ENCODE measurements around the gene VEGFB. TPM values are rescaled to one million over a fixed set of nuclear protein-coding genes. Genes with fewer than 3 reads are reported as not detected.
A peak's percentile ranks its signal among the peaks of the same experiment; 100 is the strongest.

VEGFB gene
- total RNA-seq, 4 donors from 2014 or later = 56.1 to 75.0 (median 65.5) TPM

GRCh38 chr11:64207256-64208085 lies 26.9 kb upstream of the VEGFB start:
- WGBS = 44% methylated on average over 27 of the region's 30 CpGs

DNA sequence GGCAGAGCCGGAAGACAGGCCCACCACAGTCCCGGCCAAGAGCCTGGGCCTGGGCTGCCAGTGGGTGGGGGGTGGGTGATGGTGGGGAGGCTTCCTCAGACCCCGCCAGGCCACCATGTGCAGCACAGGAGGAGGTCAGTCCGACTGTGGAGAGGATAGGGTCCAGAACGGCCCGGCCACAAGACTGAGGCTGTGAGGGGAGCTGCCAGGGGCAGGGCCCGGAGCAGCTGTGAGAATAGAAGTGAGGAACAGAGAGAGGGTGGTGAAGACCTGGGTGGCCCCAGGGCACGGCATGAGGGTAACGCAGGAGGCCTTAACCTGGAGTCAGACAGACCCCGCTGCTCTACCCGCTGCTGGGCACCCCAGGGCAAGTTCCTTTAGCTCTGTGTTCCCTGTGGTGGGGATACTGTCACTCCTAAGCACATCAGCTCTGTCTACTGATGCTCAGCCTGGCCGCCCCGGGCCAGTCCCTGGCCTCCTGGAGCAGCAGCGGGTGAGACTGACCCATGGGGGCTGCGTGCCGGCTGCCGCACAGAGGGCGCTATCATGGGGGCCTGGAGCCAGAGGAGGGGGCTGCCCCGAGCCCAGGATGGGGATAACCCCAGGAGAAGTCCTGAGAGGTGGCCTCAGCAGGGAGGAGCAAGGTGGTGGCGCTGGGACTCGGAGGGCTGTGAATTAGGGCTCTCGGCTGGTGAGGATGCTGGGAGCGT lies 26.1 kb upstream of the VEGFB start:
- Histone ChIP-seq H3K27ac (peak overlapping the region; percentile 81), H3K36me3 (peaks cover 24% of the 10 kb centered on the region), H3K4me3 (peak overlapping the region; percentile 45), H3K4me1 (peaks cover 36% of the 10 kb centered on the region), H3K27me3 (no peaks in the 10 kb centered on the region), H3K9me3 (no peaks in the 10 kb centered on the region)
- no peak for TF ChIP-seq POLR2AphosphoS5 (IDR thresholded peaks at IDR 0.05)
- no peak for TF ChIP-seq EP300 (IDR thresholded peaks at IDR 0.05)
- TF ChIP-seq POLR2A (IDR thresholded peaks at IDR 0.05) = no peak
- TF ChIP-seq CTCF (IDR thresholded peaks at IDR 0.05) = no peak
- WGBS = 78% methylated on average over 21 of the region's 23 CpGs
- DNase-seq (ENCODE audit: low spot score in 2 of 2) = no peak

More at GRCh38 chr11:64207256-64208085, 26.9 kb upstream of the VEGFB start:
- TF ChIP-seq POLR2A (IDR thresholded peaks at IDR 0.05) (peak in 1 of 2 donors; percentile 22), EP300 (IDR thresholded peaks at IDR 0.05) (no peak), CTCF (IDR thresholded peaks at IDR 0.05) (no peak), POLR2AphosphoS5 (IDR thresholded peaks at IDR 0.05) (no peak)
- Histone ChIP-seq H3K9me3 (no peaks in the 10 kb centered on the region), H3K27ac (peak overlapping the region; percentile 81), H3K4me1 (peaks cover 36% of the 10 kb centered on the region), H3K27me3 (no peaks in the 10 kb centered on the region), H3K4me3 (peak overlapping the region; percentile 45), H3K36me3 (peaks cover 32% of the 10 kb centered on the region)
- peak in 1 of 2 donors; percentile 81 for DNase-seq (ENCODE audit: low spot score in 2 of 2)

DNA sequence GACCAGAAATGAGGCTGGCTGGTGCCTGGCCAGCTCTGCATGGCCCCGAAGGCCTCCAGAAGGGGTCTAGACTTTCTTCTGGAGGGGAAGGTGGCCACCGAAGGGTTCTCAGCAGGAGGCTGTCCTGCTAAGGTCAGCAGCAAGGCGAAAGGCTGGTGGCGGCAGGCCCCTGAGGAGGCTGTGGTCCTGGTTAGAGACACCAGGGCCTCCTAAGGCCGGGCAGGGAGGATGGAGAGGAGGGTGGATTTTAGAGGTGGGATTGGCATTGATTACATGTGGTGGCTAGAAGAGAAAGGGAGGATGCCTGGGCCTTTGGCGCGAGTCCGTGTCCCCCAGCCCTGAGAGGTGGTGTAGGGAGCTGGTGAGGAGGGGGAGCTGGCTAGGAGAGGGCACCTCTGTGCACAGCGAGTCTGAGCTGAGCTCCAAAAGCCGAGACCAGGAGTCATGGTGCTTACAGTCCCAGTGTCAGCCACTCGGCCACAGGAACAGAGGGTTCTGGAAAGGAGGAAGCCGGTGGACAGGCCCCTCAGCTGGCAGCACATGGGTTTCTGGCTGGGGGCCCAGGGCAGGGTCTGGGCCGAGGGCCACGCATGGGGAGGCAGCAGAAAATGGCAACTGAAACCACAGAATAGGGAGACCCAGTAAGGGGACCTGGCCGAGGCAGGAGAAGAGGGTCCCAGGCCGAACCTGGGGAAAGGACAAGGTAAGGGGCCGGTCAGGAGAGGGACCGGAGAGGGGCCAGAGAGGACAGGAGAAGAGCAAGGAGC lies 25.4 kb upstream of the VEGFB start:
- no peaks in the 10 kb centered on the region for H3K27me3 ChIP-seq
- peaks cover 36% of the 10 kb centered on the region for H3K4me1 ChIP-seq
- H3K4me3 ChIP-seq = no peak overlapping the region
- TF ChIP-seq POLR2AphosphoS5 (IDR thresholded peaks at IDR 0.05) = no peak
- no peak for TF ChIP-seq CTCF (IDR thresholded peaks at IDR 0.05)
- no peak for TF ChIP-seq EP300 (IDR thresholded peaks at IDR 0.05)
- TF ChIP-seq POLR2A (IDR thresholded peaks at IDR 0.05) = no peak
- peaks cover 17% of the 10 kb centered on the region for H3K36me3 ChIP-seq
- 85% methylated on average over 18 of the region's 18 CpGs for WGBS
- no peak for DNase-seq (ENCODE audit: low spot score in 2 of 2)
- peak overlapping the region; percentile 81 for H3K27ac ChIP-seq
- no peaks in the 10 kb centered on the region for H3K9me3 ChIP-seq

GRCh38 chr11:64209563-64209843 lies 24.9 kb upstream of the VEGFB start:
- no peaks in the 10 kb centered on the region for H3K9me3 ChIP-seq
- TF ChIP-seq POLR2AphosphoS5 (IDR thresholded peaks at IDR 0.05) (no peak), POLR2A (IDR thresholded peaks at IDR 0.05) (no peak), CTCF (IDR thresholded peaks at IDR 0.05) (no peak), EP300 (IDR thresholded peaks at IDR 0.05) (no peak)
- peaks cover 31% of the 10 kb centered on the region for H3K4me1 ChIP-seq
- no peak overlapping the region for H3K27ac ChIP-seq
- peaks cover 14% of the 10 kb centered on the region for H3K36me3 ChIP-seq
- no peaks in the 10 kb centered on the region for H3K27me3 ChIP-seq
- no peak for DNase-seq (ENCODE audit: low spot score in 2 of 2)
- no peak overlapping the region for H3K4me3 ChIP-seq
- WGBS = 90% methylated on average over 8 of the region's 8 CpGs
